Neural progenitor cell (in vitro differentiated cells): Measurements from ENCODE around the gene FCRL1. TPM values are rescaled to one million over a fixed set of nuclear protein-coding genes. Genes with fewer than 3 reads are reported as not detected.

Source experiments
- DNase-seq: peaks from one replicate; pipeline ENCODE4 v3.0.0-alpha.2; 2016; ENCODE audit warnings: low spot score
- H2AFZ ChIP-seq: fragments of 200-600 bp; sonication (generic); replicated peaks from 2 replicates; pipeline ENCODE4 v1.6.1; 2016; ENCODE audit warnings: antibody characterized with exemption
- H3F3A ChIP-seq: fragments of 200-600 bp; sonication (generic); 2 replicates; pipeline ENCODE4 v1.6.1; 2016; ENCODE audit warnings: antibody characterized with exemption, low read depth
- H3K27ac ChIP-seq: fragments of 200-600 bp; sonication (generic); 2 replicates; pipeline ENCODE4 v1.5.1; 2016; ENCODE audit warnings: mild to moderate bottlenecking
- H3K27me3 ChIP-seq: fragments of 200-600 bp; sonication (generic); 2 replicates; pipeline ENCODE4 v1.6.1; 2016; ENCODE audit warnings: mild to moderate bottlenecking, moderate library complexity
- H3K36me3 ChIP-seq: fragments of 200-600 bp; sonication (generic); 2 replicates; pipeline ENCODE4 v1.5.1; 2016
- H3K4me1 ChIP-seq: fragments of 200-600 bp; sonication (generic); 2 replicates; pipeline ENCODE4 v1.6.1; 2016; ENCODE audit warnings: mixed run types
- H3K4me2 ChIP-seq: fragments of 200-600 bp; sonication (generic); 2 replicates; pipeline ENCODE4 v1.6.1; 2016
- H3K4me3 ChIP-seq: fragments of 200-600 bp; sonication (generic); 2 replicates; pipeline ENCODE4 v1.5.1; 2016
- H3K79me2 ChIP-seq: fragments of 200-600 bp; sonication (generic); 2 replicates; pipeline ENCODE4 v1.6.1; 2016; ENCODE audit warnings: low read depth
- H3K9ac ChIP-seq: fragments of 200-600 bp; sonication (generic); 2 replicates; pipeline ENCODE4 v1.6.1; 2016
- H3K9me3 ChIP-seq: fragments of 200-600 bp; sonication (generic); 2 replicates; pipeline ENCODE4 v1.5.1; 2016; ENCODE audit warnings: low read depth
- H4K20me1 ChIP-seq: fragments of 200-600 bp; sonication (generic); 2 replicates; pipeline ENCODE4 v1.6.1; 2016; ENCODE audit warnings: low read depth
- H3K27ac Mint-ChIP-seq: 3 replicates; pipeline ENCODE4 v1.8.0; 2021; ENCODE audit warnings: mixed read lengths
- H3K27me3 Mint-ChIP-seq: 2 replicates; pipeline ENCODE4 v1.8.0; 2022; ENCODE audit warnings: low read depth, mild to moderate bottlenecking, inconsistent platforms, moderate library complexity, mixed read lengths; ENCODE audit not compliant: insufficient read depth
- H3K36me3 Mint-ChIP-seq: 3 replicates; pipeline ENCODE4 v1.8.0; 2021; ENCODE audit warnings: mixed read lengths
- H3K4me1 Mint-ChIP-seq: 3 replicates; pipeline ENCODE4 v1.8.0; 2021; ENCODE audit warnings: mixed read lengths
- H3K4me3 Mint-ChIP-seq: 3 replicates; pipeline ENCODE4 v1.8.0; 2021; ENCODE audit warnings: mild to moderate bottlenecking, moderate library complexity, mixed read lengths
- H3K9me3 Mint-ChIP-seq: 3 replicates; pipeline ENCODE4 v1.8.0; 2020; ENCODE audit warnings: mixed read lengths
- CTCF ChIP-seq: fragments of 200-600 bp; sonication (generic); IDR thresholded peaks from 2 replicates; pipeline ENCODE4 v1.5.1; 2017; ENCODE audit warnings: antibody characterized with exemption, mild to moderate bottlenecking
- EZH2 ChIP-seq: fragments of 200-600 bp; sonication (generic); IDR thresholded peaks from 2 replicates; pipeline ENCODE4 v1.6.1; 2017; ENCODE audit warnings: antibody characterized with exemption, mild to moderate bottlenecking, moderate library complexity
- EZH2phosphoT487 ChIP-seq: fragments of 200-600 bp; sonication (generic); IDR thresholded peaks from 2 replicates; pipeline ENCODE4 v1.6.1; 2017; ENCODE audit warnings: antibody characterized with exemption
- small RNA-seq: library from RNA; depleted of rRNA; stranded (forward); fragments of <200 nt; gene quantifications from one replicate; pipeline ENCODE3, GENCODE V24; 2015
- total RNA-seq: library from RNA; depleted of rRNA; stranded (reverse); fragments of >200 nt; gene quantifications from 2 replicates; pipeline ENCODE4 v1.2.3, GENCODE V29; 2015; ENCODE audit warnings: low replicate concordance

The FCRL1 gene
- total RNA-seq, 1 donor from 2014 or later = not detected

- Mint-ChIP-seq H3K27ac (no peak overlapping the region), H3K4me1 (no peaks in the 10 kb centered on the region), H3K9me3 (no peaks in the 10 kb centered on the region), H3K4me3 (no peak overlapping the region), H3K27me3 (no peaks in the 10 kb centered on the region), H3K36me3 (no peaks in the 10 kb centered on the region)
- no peaks in the 10 kb centered on the region for H3F3A ChIP-seq
- H3K79me2 ChIP-seq = no peaks in the 10 kb centered on the region
- no peak overlapping the region for H3K4me2 ChIP-seq
- H4K20me1 ChIP-seq = no peaks in the 10 kb centered on the region
- DNase-seq = no peak
- no peak overlapping the region for H3K27ac ChIP-seq
- no peaks in the 10 kb centered on the region for H3K27me3 ChIP-seq
- no peaks in the 10 kb centered on the region for H3K9me3 ChIP-seq
- H3K36me3 ChIP-seq = no peaks in the 10 kb centered on the region
- no peak overlapping the region for H3K9ac ChIP-seq
- H2AFZ ChIP-seq = no peak overlapping the region
- TF ChIP-seq CTCF = no peak
- no peak for TF ChIP-seq EZH2
- TF ChIP-seq EZH2phosphoT487 = no peak
- no peak overlapping the region for H3K4me3 ChIP-seq
- peaks cover under 1% of the 10 kb centered on the region for H3K4me1 ChIP-seq
Observed at GRCh38 chr1:157748262-157748817, 71.6 kb downstream of the FCRL1 start.

Small RNA genes within 50 kb of the gene (small RNA-seq; reads per million reads assigned to genes)
- gene MRPS21P2 = not detected

Other genes starting within 250 kb of the FCRL1 start
- gene FCRL4, start 222.0 kb downstream of the FCRL1 start, total RNA-seq = not detected in 2 replicates
- gene FCRL3, start 119.4 kb downstream of the FCRL1 start, total RNA-seq = not detected in 2 replicates
- not detected in 2 replicates for gene FCRL2, start 43.0 kb downstream of the FCRL1 start, total RNA-seq
- not detected in 2 replicates for gene CD5L, start 21.7 kb upstream of the FCRL1 start, total RNA-seq
- 39.5 and 70.7 TPM in 2 replicates for gene KIRREL1, start 173.5 kb upstream of the FCRL1 start, total RNA-seq